HG03457 (cell line): ENCODE measurements around the gene DDRGK1.
A peak's percentile ranks its signal among the peaks of the same experiment; 100 is the strongest.

Experiments
- ATAC-seq: cut with Tn5 transposase; IDR thresholded peaks from one replicate; pipeline ENCODE4 v1.9.1; 2021; ENCODE audit warnings: moderate number of reproducible peaks; ENCODE audit not compliant: unreplicated experiment

Gene DDRGK1

GRCh38 chr20:3204124-3204794 lies at the start of gene DDRGK1:
TSS of gene DDRGK1 (minus strand) at chr20:3204682. CDS start at chr20:3204627, 55 bp downstream.
- ATAC-seq: peak; percentile 73

- ATAC-seq: no peak
Observed at GRCh38 chr20:3251806-3252205, 47.3 kb upstream of the DDRGK1 start.

- ATAC-seq: no peak
Observed at GRCh38 chr20:3250091-3250504, 45.6 kb upstream of the DDRGK1 start.

GRCh38 chr20:3248993-3249347 lies 44.5 kb upstream of the DDRGK1 start:
- no peak for ATAC-seq

GRCh38 chr20:3248167-3248992 lies 43.9 kb upstream of the DDRGK1 start:
- no peak for ATAC-seq

GRCh38 chr20:3247638-3248037 lies 43.2 kb upstream of the DDRGK1 start:
- no peak for ATAC-seq

- ATAC-seq: no peak
Observed at GRCh38 chr20:3246682-3247081, 42.2 kb upstream of the DDRGK1 start.

- ATAC-seq: no peak
Observed at GRCh38 chr20:3245711-3246110, 41.2 kb upstream of the DDRGK1 start.

- ATAC-seq: no peak
Observed at GRCh38 chr20:3245156-3245555, 40.7 kb upstream of the DDRGK1 start.

GRCh38 chr20:3244613-3245012 lies 40.1 kb upstream of the DDRGK1 start:
- ATAC-seq: no peak

- no peak for ATAC-seq
Observed at GRCh38 chr20:3243718-3244358, 39.4 kb upstream of the DDRGK1 start.

- no peak for ATAC-seq
Observed at GRCh38 chr20:3242172-3242692, 37.8 kb upstream of the DDRGK1 start.

GRCh38 chr20:3240776-3241363 lies 36.4 kb upstream of the DDRGK1 start:
- no peak for ATAC-seq

GRCh38 chr20:3239867-3240775 lies 35.6 kb upstream of the DDRGK1 start:
- no peak for ATAC-seq

GRCh38 chr20:3239026-3239866 lies 34.8 kb upstream of the DDRGK1 start, which contains the start of gene SLC4A11:
TSS of gene SLC4A11 (minus strand) at chr20:3239190. CDS start at chr20:3239137, 53 bp downstream.
- ATAC-seq: no peak

- ATAC-seq: no peak
Observed at GRCh38 chr20:3238616-3239025, 34.1 kb upstream of the DDRGK1 start.

- ATAC-seq: no peak
Observed at GRCh38 chr20:3237958-3238615, 33.6 kb upstream of the DDRGK1 start.
